Glutamatergic neuron (in vitro differentiated cells): ENCODE data around the gene SP140L. TPM values are rescaled to one million over a fixed set of nuclear protein-coding genes. Genes with fewer than 3 reads are reported as not detected.

ENCODE experiments used
- DNase-seq: peaks from one replicate; pipeline ENCODE4 v3.0.0; 2022
- H3K27ac Mint-ChIP-seq: one replicate; pipeline ENCODE4 v1.8.0; 2020; ENCODE audit warnings: mild to moderate bottlenecking, mixed read lengths, inconsistent platforms; ENCODE audit not compliant: unreplicated experiment
- H3K27me3 Mint-ChIP-seq: one replicate; pipeline ENCODE4 v1.8.0; 2020; ENCODE audit warnings: mild to moderate bottlenecking, moderate library complexity, mixed read lengths, inconsistent platforms; ENCODE audit not compliant: unreplicated experiment
- H3K36me3 Mint-ChIP-seq: one replicate; pipeline ENCODE4 v1.8.0; 2020; ENCODE audit warnings: mild to moderate bottlenecking, mixed read lengths, inconsistent platforms; ENCODE audit not compliant: unreplicated experiment
- H3K4me1 Mint-ChIP-seq: one replicate; pipeline ENCODE4 v1.8.0; 2020; ENCODE audit warnings: mild to moderate bottlenecking, low read depth, mixed read lengths, inconsistent platforms; ENCODE audit not compliant: unreplicated experiment
- H3K4me3 Mint-ChIP-seq: one replicate; pipeline ENCODE4 v1.8.0; 2020; ENCODE audit warnings: mild to moderate bottlenecking, mixed read lengths, inconsistent platforms; ENCODE audit not compliant: unreplicated experiment
- H3K9me3 Mint-ChIP-seq: one replicate; pipeline ENCODE4 v1.8.0; 2020; ENCODE audit warnings: mild to moderate bottlenecking, moderate library complexity, mixed read lengths, inconsistent platforms; ENCODE audit not compliant: unreplicated experiment
- CTCF ChIP-seq: fragments of 200-600 bp; sonication (generic); IDR thresholded peaks from one replicate; pipeline ENCODE4 v1.5.0; 2021; ENCODE audit not compliant: partially characterized antibody, unreplicated experiment
- total RNA-seq: library from RNA; stranded (reverse); fragmentation: NEBNext Ultra II Directional; extraction: Animal tissue kit (Norgen Biotek cat#: 25700); gene quantifications from one replicate; pipeline ENCODE4 v1.2.1, GENCODE V29; 2021; ENCODE audit not compliant: unreplicated experiment

The SP140L gene
- total RNA-seq, 1 donor from 2014 or later, result 0.34 TPM

GRCh38 chr2:230441227-230441897 lies 114.4 kb downstream of the SP140L start:
- Mint-ChIP-seq H3K27me3 (no peaks in the 10 kb centered on the region), H3K4me1 (no peaks in the 10 kb centered on the region), H3K4me3 (no peak overlapping the region), H3K27ac (no peak overlapping the region), H3K36me3 (no peaks in the 10 kb centered on the region), H3K9me3 (no peaks in the 10 kb centered on the region)
- no peak for DNase-seq
- no peak for TF ChIP-seq CTCF

GRCh38 chr2:230443541-230443940 lies 116.5 kb downstream of the SP140L start:
- H3K4me3 Mint-ChIP-seq, result no peak overlapping the region
- no peaks in the 10 kb centered on the region for H3K4me1 Mint-ChIP-seq
- TF ChIP-seq CTCF, result no peak
- no peak overlapping the region for H3K27ac Mint-ChIP-seq
- H3K9me3 Mint-ChIP-seq, result no peaks in the 10 kb centered on the region
- no peaks in the 10 kb centered on the region for H3K36me3 Mint-ChIP-seq
- no peak for DNase-seq
- H3K27me3 Mint-ChIP-seq, result no peaks in the 10 kb centered on the region

GRCh38 chr2:230444832-230445231 lies 117.8 kb downstream of the SP140L start:
- Mint-ChIP-seq H3K27me3 (no peaks in the 10 kb centered on the region), H3K9me3 (no peaks in the 10 kb centered on the region), H3K36me3 (no peaks in the 10 kb centered on the region), H3K27ac (no peak overlapping the region), H3K4me3 (no peak overlapping the region), H3K4me1 (no peaks in the 10 kb centered on the region)
- no peak for DNase-seq
- TF ChIP-seq CTCF, result no peak

- no peak overlapping the region for H3K4me3 Mint-ChIP-seq
- no peaks in the 10 kb centered on the region for H3K36me3 Mint-ChIP-seq
- DNase-seq, result no peak
- TF ChIP-seq CTCF, result no peak
- H3K27me3 Mint-ChIP-seq, result no peaks in the 10 kb centered on the region
- no peak overlapping the region for H3K27ac Mint-ChIP-seq
- no peaks in the 10 kb centered on the region for H3K4me1 Mint-ChIP-seq
- H3K9me3 Mint-ChIP-seq, result no peaks in the 10 kb centered on the region
Measured at GRCh38 chr2:230447036-230447435, 120.0 kb downstream of the SP140L start.
